GM10847 (cell line): ENCODE measurements around the gene ZBTB1.

ENCODE experiments used
- POLR2A ChIP-seq: IDR thresholded peaks from 2 replicates; pipeline ENCODE4 v1.6.1; 2011; ENCODE audit not compliant: insufficient read length; ENCODE audit errors: extremely low read depth

ZBTB1 gene

DNA sequence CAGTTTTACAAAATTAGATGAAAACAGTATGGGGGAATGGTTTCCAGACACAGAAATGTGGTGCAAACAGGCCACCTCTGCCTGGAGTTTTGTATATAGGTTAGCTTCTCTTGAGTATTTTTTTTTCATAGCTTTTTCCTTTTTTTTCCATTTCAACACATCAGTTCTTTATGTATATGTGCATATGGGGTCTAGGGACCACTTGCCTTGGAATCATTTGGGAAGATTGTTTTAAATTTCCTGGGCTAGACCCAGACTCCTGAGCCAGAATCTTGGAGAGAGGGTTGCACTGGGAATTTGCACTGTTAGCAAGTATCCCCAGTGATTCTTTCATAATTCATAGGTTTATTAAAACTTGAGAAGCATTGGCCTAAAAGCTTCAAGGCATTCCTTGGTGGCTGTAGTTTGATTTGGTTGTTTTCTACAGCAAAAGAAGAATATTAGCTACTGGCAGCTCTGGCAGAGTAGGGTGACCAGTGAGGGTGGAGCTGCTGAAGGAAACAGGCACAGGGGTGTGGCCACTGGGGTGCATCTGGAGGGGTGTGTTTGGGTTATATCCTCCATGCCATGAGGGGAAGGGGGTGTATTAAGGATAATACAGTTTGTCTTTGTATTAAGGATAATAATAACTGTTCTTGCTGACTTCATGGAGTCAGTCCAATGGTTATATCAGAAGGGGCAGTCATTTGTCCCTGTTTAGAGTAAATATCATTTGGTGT is 68.0 kb downstream of the ZBTB1 start:
- no peak for TF ChIP-seq POLR2A

DNA sequence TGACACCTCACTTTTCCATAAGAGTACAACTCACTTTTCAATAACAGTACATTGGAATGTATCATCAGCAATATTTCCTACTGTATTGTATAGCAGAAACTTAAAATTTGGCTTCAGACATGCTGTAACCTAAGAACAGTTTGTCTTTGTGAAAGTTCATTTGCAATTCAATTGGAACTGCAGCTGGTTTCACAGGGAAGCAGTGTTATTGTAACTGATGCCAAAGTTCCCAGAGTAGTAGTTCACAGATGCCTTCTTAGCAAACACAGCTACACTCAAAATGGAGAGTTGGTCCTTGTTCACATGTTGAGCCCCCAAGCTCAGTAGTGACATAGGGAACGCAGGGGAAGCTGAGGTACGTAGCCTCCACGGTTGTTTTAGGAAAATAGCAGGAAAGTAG is 68.5 kb downstream of the ZBTB1 start:
- TF ChIP-seq POLR2A, result no peak
